GM12872 (cell line): ENCODE data around the gene ZSWIM6.

Experiments used
- CTCF ChIP-seq: IDR thresholded peaks from 3 replicates; pipeline ENCODE4 v1.5.1; 2011; ENCODE audit warnings: low read depth, mild to moderate bottlenecking, low read length, moderate library complexity; ENCODE audit not compliant: insufficient read depth

Gene ZSWIM6

DNA sequence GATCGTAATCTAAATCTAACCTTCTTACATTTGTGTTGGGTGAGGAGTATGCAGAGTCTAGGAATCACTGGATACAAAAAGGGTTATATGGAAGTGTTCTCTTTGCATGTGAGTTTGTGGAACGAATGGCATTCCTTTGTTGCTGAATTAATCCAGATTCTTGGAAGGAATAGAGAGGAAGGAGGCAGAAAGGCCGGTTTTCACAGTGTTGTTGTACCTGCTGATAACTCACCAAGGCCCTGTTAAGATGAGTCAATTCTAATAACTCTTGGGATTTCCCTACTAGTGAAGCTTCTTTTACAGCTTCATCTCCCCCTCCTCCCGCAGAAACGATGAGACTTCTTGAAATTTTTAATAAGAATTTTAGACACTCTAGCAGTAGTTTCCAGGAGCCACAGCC is 84.0 kb downstream of the ZSWIM6 start:
- no peak for TF ChIP-seq CTCF

DNA sequence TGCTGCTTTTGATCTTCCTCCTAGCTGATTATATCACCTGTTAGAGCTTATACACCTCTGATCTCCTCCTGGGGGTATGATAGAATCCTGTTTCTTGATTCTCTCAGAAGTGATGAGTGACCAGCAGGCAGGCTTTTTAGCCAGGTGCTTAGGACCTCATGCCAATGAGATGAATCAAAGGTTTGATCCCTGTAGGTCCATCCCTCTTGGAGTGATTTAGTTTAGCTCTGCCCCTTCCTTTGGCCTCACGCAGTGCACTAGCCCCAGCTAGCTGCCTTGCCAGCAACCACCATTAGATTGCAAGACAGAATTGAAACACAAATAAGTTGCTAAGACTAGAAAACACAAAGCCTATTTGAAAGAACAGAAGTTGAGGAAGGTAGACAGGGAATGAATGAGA is 84.4 kb downstream of the ZSWIM6 start:
- no peak for TF ChIP-seq CTCF

GRCh38 chr5:61417340-61417739 is 85.3 kb downstream of the ZSWIM6 start:
- no peak for TF ChIP-seq CTCF

- TF ChIP-seq CTCF = no peak
Measured at GRCh38 chr5:61417851-61418250, 85.8 kb downstream of the ZSWIM6 start.

DNA sequence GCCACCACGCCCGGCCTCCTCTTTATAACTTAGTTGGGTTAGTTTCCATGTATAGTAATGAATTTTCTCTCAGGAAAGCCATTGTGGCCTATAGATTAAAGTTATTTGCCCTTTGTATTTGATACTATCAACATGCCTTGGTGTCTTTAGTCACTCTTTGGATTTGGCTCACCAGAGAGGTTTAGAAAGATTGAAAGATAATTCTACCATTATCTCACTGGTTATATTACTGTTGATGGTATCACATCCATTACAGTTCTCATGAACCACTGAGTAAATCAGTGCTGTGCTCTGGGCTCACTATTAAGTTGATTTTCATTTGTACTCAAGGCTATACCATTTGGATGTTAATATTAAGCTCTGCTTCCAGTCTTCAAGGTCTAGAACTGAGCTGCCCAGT is 87.0 kb downstream of the ZSWIM6 start:
- no peak for TF ChIP-seq CTCF

DNA sequence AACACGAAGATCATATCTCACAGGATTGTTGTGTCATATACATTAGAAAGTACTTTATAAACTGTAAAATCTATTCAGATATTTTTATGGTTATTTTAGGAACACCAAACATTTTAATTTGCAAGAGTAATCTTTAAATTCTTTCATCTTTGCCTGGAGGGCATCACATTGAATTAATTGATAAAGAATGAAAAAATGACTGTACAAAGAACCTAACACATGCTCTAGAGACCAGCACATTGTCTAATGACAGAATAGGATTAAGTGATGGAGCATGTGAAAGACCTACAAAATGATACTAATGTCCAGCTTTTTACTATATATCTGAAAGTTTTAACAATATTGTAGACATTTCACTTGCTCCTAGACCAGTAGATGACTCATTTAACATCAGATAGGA is 88.0 kb downstream of the ZSWIM6 start:
- no peak for TF ChIP-seq CTCF

DNA sequence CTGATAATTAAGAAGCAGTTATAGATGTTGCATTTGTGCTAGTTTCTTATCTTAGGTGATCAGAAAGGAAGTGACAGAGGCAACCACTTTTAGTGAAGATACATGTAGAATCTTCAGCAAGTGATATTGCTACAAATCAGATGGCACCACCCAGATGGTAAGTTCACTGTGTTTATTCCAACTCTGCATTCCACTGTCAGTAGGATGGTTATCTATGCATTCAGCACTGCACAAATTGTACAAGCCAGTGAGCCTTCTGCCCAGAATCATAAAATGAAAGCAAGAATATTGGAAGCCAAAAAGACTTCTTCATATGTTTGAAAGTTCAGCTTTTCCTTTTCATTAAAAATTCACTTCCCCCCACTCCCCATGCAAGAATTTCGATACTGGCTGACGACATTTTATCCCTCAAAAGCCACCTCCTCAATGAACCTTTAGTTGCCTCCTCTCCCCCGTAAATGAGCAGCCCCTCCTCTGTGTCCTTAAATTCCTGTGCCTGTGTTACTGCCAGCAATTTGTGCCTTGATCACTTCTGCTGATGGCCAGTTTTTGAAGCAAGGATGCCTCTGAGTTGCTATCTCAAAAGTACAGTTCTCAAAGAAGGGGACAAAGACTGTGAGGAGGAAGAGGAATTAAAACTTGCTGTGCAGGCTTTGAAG is 91.6 kb downstream of the ZSWIM6 start:
- TF ChIP-seq CTCF = no peak
